BLaER1 treated with 17β-estradiol and CSF1 and Interleukin-3, amounts not matched to agents 10 nM and 100 nM (cell line): ENCODE measurements around the gene WIZ.

Source experiments
- H3K27ac ChIP-seq, 11 experiments: shearing (Covaris generic); formaldehyde crosslinking; 2 replicates each; pipeline ENCODE4 v1.8.1; 2022
- H3K27me3 ChIP-seq, 11 experiments: shearing (Covaris generic); formaldehyde crosslinking; 2 replicates each; pipeline ENCODE4 v1.8.1; 2022
- H3K36me3 ChIP-seq, 11 experiments: shearing (Covaris generic); formaldehyde crosslinking; 2 replicates each; pipeline ENCODE4 v1.8.1; 2022
- H3K4me1 ChIP-seq, 10 experiments: shearing (Covaris generic); formaldehyde crosslinking; 2 replicates each; pipeline ENCODE4 v1.8.1; 2022
- H3K4me2 ChIP-seq, 11 experiments: shearing (Covaris generic); formaldehyde crosslinking; 2 replicates each; pipeline ENCODE4 v1.8.1; 2022
- H3K4me3 ChIP-seq, 10 experiments: shearing (Covaris generic); formaldehyde crosslinking; 2 replicates each; pipeline ENCODE4 v1.8.1; 2022
- H3K9ac ChIP-seq, 11 experiments: shearing (Covaris generic); formaldehyde crosslinking; 2 replicates each; pipeline ENCODE4 v1.8.1; 2022
- H3K9me3 ChIP-seq, 11 experiments: shearing (Covaris generic); formaldehyde crosslinking; replicated peaks in 1 of 11; 2 replicates each; pipeline ENCODE4 v1.8.1; 2022
- H4K20me1 ChIP-seq, 11 experiments: shearing (Covaris generic); formaldehyde crosslinking; 2 replicates each; pipeline ENCODE4 v1.8.1; 2022
- Cebpa-rat ChIP-seq, 11 experiments: shearing (Covaris generic); IDR thresholded peaks; 2 replicates each; pipeline ENCODE4 v1.8.1; 2022

The WIZ gene

GRCh38 chr19:15438577-15438976 is 11.2 kb downstream of the WIZ start:
- Histone ChIP-seq H4K20me1 (peaks cover 0 to 10% (median 0%) of the 10 kb centered on the region in 11 experiments; a peak in 1 of 22 replicates), H3K9me3 (no peaks in the 10 kb centered on the region), H3K9ac (peak overlapping the region in 1 of 11 experiments; percentile 18; a peak in 1 of 22 replicates), H3K36me3 (peaks cover 0 to 8% (median 0%) of the 10 kb centered on the region in 11 experiments; a peak in 2 of 22 replicates), H3K27ac (no peak overlapping the region), H3K4me1 (peaks cover 9 to 82% (median 68%) of the 10 kb centered on the region in 10 experiments), H3K4me3 (no peak overlapping the region), H3K27me3 (no peaks in the 10 kb centered on the region), H3K4me2 (peak overlapping the region in 9 of 11 experiments; percentile 50 to 93 (median 78); a peak in 15 of 22 replicates)
- no peak for TF ChIP-seq Cebpa-rat (IDR thresholded peaks at IDR 0.05)

GRCh38 chr19:15438124-15438496 is 11.6 kb downstream of the WIZ start:
- H3K27ac ChIP-seq, result 0 out of 22 replicates have a peak overlapping the region, but pooled peaks of 2 of the 11 experiments have one; percentile 12 to 38
- peaks cover 0 to 8% (median 0%) of the 10 kb centered on the region in 11 experiments; a peak in 2 of 22 replicates for H3K36me3 ChIP-seq
- no peak overlapping the region for H3K4me3 ChIP-seq
- no peaks in the 10 kb centered on the region for H3K9me3 ChIP-seq
- 0 out of 22 replicates have a peak overlapping the region, but pooled peaks of 1 of the 11 experiments have one; percentile 13 for H3K9ac ChIP-seq
- TF ChIP-seq Cebpa-rat (IDR thresholded peaks at IDR 0.05), result no peak
- H3K27me3 ChIP-seq, result no peaks in the 10 kb centered on the region
- H3K4me1 ChIP-seq, result peaks cover 12 to 87% (median 72%) of the 10 kb centered on the region in 10 experiments
- H4K20me1 ChIP-seq, result peaks cover 0 to 10% (median 0%) of the 10 kb centered on the region in 11 experiments; a peak in 1 of 22 replicates
- H3K4me2 ChIP-seq, result peak overlapping the region in 5 of 11 experiments; percentile 78 to 93 (median 83); a peak in 8 of 22 replicates

GRCh38 chr19:15437355-15438123 is 12.2 kb downstream of the WIZ start:
- no peak overlapping the region for H3K4me3 ChIP-seq
- H3K4me2 ChIP-seq, result peak overlapping the region in 3 of 11 experiments; percentile 78 to 93 (median 85); a peak in 5 of 22 replicates
- no peaks in the 10 kb centered on the region for H3K9me3 ChIP-seq
- 0 out of 22 replicates have a peak overlapping the region, but pooled peaks of 1 of the 11 experiments have one; percentile 13 for H3K9ac ChIP-seq
- H3K27me3 ChIP-seq, result no peaks in the 10 kb centered on the region
- peaks cover 0 to 10% (median 0%) of the 10 kb centered on the region in 11 experiments; a peak in 1 of 22 replicates for H4K20me1 ChIP-seq
- peaks cover 0 to 8% (median 0%) of the 10 kb centered on the region in 11 experiments; a peak in 2 of 22 replicates for H3K36me3 ChIP-seq
- TF ChIP-seq Cebpa-rat (IDR thresholded peaks at IDR 0.05), result no peak
- 0 out of 22 replicates have a peak overlapping the region, but pooled peaks of 2 of the 11 experiments have one; percentile 12 to 38 for H3K27ac ChIP-seq
- H3K4me1 ChIP-seq, result peaks cover 12 to 87% (median 72%) of the 10 kb centered on the region in 10 experiments

- H3K36me3 ChIP-seq, result peaks cover 0 to 8% (median 0%) of the 10 kb centered on the region in 11 experiments; a peak in 2 of 22 replicates
- H3K4me2 ChIP-seq, result peak overlapping the region in 6 of 11 experiments; percentile 14 to 80 (median 68); a peak in 9 of 22 replicates
- H3K27ac ChIP-seq, result no peak overlapping the region; a peak in 1 of 22 replicates
- peaks cover 0 to 10% (median under 1%) of the 10 kb centered on the region in 11 experiments; a peak in 7 of 22 replicates for H4K20me1 ChIP-seq
- no peak for TF ChIP-seq Cebpa-rat (IDR thresholded peaks at IDR 0.05)
- H3K9ac ChIP-seq, result peak overlapping the region in 2 of 11 experiments; percentile 23 to 41; a peak in 1 of 22 replicates
- H3K4me1 ChIP-seq, result peaks cover 13 to 81% (median 70%) of the 10 kb centered on the region in 10 experiments
- H3K4me3 ChIP-seq, result no peak overlapping the region
- no peaks in the 10 kb centered on the region for H3K9me3 ChIP-seq
- H3K27me3 ChIP-seq, result no peaks in the 10 kb centered on the region
Observed at GRCh38 chr19:15436826-15437110, 13.0 kb downstream of the WIZ start.

GRCh38 chr19:15436012-15436825 is 13.5 kb downstream of the WIZ start:
- H3K9ac ChIP-seq, result peak overlapping the region in 4 of 11 experiments; percentile 18 to 52 (median 37); a peak in 3 of 22 replicates
- TF ChIP-seq Cebpa-rat (IDR thresholded peaks at IDR 0.05), result no peak
- H3K4me2 ChIP-seq, result peak overlapping the region in 9 of 11 experiments; percentile 7 to 80 (median 60); a peak in 16 of 22 replicates
- H3K4me3 ChIP-seq, result no peak overlapping the region
- H3K4me1 ChIP-seq, result peaks cover 18 to 81% (median 70%) of the 10 kb centered on the region in 10 experiments
- H3K27ac ChIP-seq, result peak overlapping the region in 1 of 11 experiments; percentile 9; a peak in 2 of 22 replicates
- H3K27me3 ChIP-seq, result no peaks in the 10 kb centered on the region
- peaks cover 0 to 13% (median 6%) of the 10 kb centered on the region in 11 experiments; a peak in 16 of 22 replicates for H4K20me1 ChIP-seq
- H3K36me3 ChIP-seq, result peaks cover 0 to 8% (median 0%) of the 10 kb centered on the region in 11 experiments; a peak in 4 of 22 replicates
- no peaks in the 10 kb centered on the region for H3K9me3 ChIP-seq

GRCh38 chr19:15433519-15434069 is 16.2 kb downstream of the WIZ start:
- H3K9me3 ChIP-seq, result no peaks in the 10 kb centered on the region
- peak overlapping the region in 10 of 11 experiments; percentile 90 to 100 (median 98); a peak in 17 of 22 replicates for H3K9ac ChIP-seq
- H3K4me2 ChIP-seq, result peak overlapping the region; percentile 69 to 99 (median 86)
- peaks cover 0 to 35% (median 32%) of the 10 kb centered on the region in 11 experiments; a peak in 19 of 22 replicates for H4K20me1 ChIP-seq
- no peak for TF ChIP-seq Cebpa-rat (IDR thresholded peaks at IDR 0.05)
- H3K4me1 ChIP-seq, result peaks cover 27 to 71% (median 58%) of the 10 kb centered on the region in 10 experiments
- H3K36me3 ChIP-seq, result peaks cover 20 to 26% (median 25%) of the 10 kb centered on the region in 11 experiments
- H3K4me3 ChIP-seq, result peak overlapping the region; percentile 70 to 98 (median 94); a peak in 19 of 20 replicates
- no peaks in the 10 kb centered on the region for H3K27me3 ChIP-seq
- peak overlapping the region in 9 of 11 experiments; percentile 89 to 99 (median 95); a peak in 17 of 22 replicates for H3K27ac ChIP-seq

GRCh38 chr19:15432629-15433518 is 16.9 kb downstream of the WIZ start:
- H3K4me1 ChIP-seq, result peaks cover 27 to 63% (median 52%) of the 10 kb centered on the region in 10 experiments
- H3K9me3 ChIP-seq, result no peaks in the 10 kb centered on the region
- H3K4me3 ChIP-seq, result peak overlapping the region; percentile 70 to 98 (median 94)
- peak overlapping the region; percentile 37 to 99 (median 95); a peak in 21 of 22 replicates for H3K27ac ChIP-seq
- peaks cover 0 to 42% (median 39%) of the 10 kb centered on the region in 11 experiments; a peak in 20 of 22 replicates for H4K20me1 ChIP-seq
- no peak for TF ChIP-seq Cebpa-rat (IDR thresholded peaks at IDR 0.05)
- no peaks in the 10 kb centered on the region for H3K27me3 ChIP-seq
- peak overlapping the region; percentile 69 to 99 (median 86) for H3K4me2 ChIP-seq
- H3K9ac ChIP-seq, result peak overlapping the region; percentile 90 to 100 (median 97)
- H3K36me3 ChIP-seq, result peaks cover 20 to 33% (median 32%) of the 10 kb centered on the region in 11 experiments
